ENCODE results near the gene BBS9. TPM values are rescaled to one million over a fixed set of nuclear protein-coding genes. Genes with fewer than 3 reads are reported as not detected.

BBS9 gene
- total and polyA plus RNA-seq, 2 of the 4 experiments (the other 2 are of a cell fraction) = 7.9 to 9.5 TPM

GRCh38 chr7:33624215-33624614 is 494.9 kb downstream of the BBS9 start:
- intact Hi-C loops (cut with micrococcal nuclease) = no loop called here
- DNase-seq = no peak
- no TSS peak for BruUV-seq (replicated peaks)

More at GRCh38 chr7:33624215-33624614, 494.9 kb downstream of the BBS9 start:
- H3K4ac ChIP-seq (ENCODE audit: low read depth, low read length) = no peak overlapping the region
- in situ Hi-C loops (cut with MboI; ENCODE audit: low sequenced_read_pairs) (no loop called here), dilution Hi-C loops (cut with HindIII; ENCODE audit: low sequenced_read_pairs, unreplicated experiment) (no loop called here)
- no peak overlapping the region for H3K4me3 ChIP-seq (ENCODE audit: insufficient read depth, low read depth, low read length)
- H3K36me3 ChIP-seq (ENCODE audit: control insufficient read depth, insufficient read depth, low read length) = no peaks in the 10 kb centered on the region
- POLR2A ChIA-PET (ENCODE audit: unreplicated experiment) = no interaction called here
- H3K4me2 ChIP-seq (ENCODE audit: low read depth, low read length) = no peak overlapping the region
- no peak overlapping the region for H2AFZ ChIP-seq (replicated peaks; ENCODE audit: low read length, poor library complexity)
- CTCF ChIA-PET = interaction anchor here (0.6 kb wide), 1 partner anchor 42 kb away, joined by 3 read pairs; no protein-coding TSS in a partner anchor
- ATAC-seq (ENCODE audit: low read depth) = peak; percentile 40; the same call in 1 of the 2 replicates
- TF ChIP-seq RCOR1 (IDR thresholded peaks at IDR 0.05; ENCODE audit: insufficient replicate concordance, low read length) = no peak
- no peak for TF ChIP-seq CTCF (conservative IDR thresholded peaks at IDR 0.05; ENCODE audit: low read depth, low read length)
- no peak for TF ChIP-seq MXI1 (IDR thresholded peaks at IDR 0.05; ENCODE audit: borderline replicate concordance, low read depth, low read length)
- no peak for TF ChIP-seq RAD21 (IDR thresholded peaks at IDR 0.05; ENCODE audit: low read length)
- TF ChIP-seq SMC3 (IDR thresholded peaks at IDR 0.05; ENCODE audit: low read depth, low read length) = no peak
- TF ChIP-seq BHLHE40 (IDR thresholded peaks at IDR 0.05; ENCODE audit: low read depth, low read length) = no peak
- no peak for TF ChIP-seq MAZ (IDR thresholded peaks at IDR 0.05; ENCODE audit: borderline replicate concordance, low read depth, low read length)
- TF ChIP-seq CEBPB (IDR thresholded peaks at IDR 0.05; ENCODE audit: low read depth, low read length) = no peak
- TF ChIP-seq RFX5 (IDR thresholded peaks at IDR 0.05; ENCODE audit: low read depth, low read length) = no peak
- TF ChIP-seq POLR2A (IDR thresholded peaks at IDR 0.05; ENCODE audit: low read depth, low read length) = no peak
- no peak for TF ChIP-seq USF2 (IDR thresholded peaks at IDR 0.05; ENCODE audit: low read depth, low read length)
- no peak for TF ChIP-seq CHD1 (IDR thresholded peaks at IDR 0.05; ENCODE audit: low read depth, low read length)
- TF ChIP-seq MAFK (IDR thresholded peaks at IDR 0.05; ENCODE audit: low read depth, low read length) = no peak
- TF ChIP-seq FOS (IDR thresholded peaks at IDR 0.05; ENCODE audit: low read depth, low read length) = no peak
- H3K79me1 ChIP-seq (ENCODE audit: low read depth in 1 of 2, low read length in 2 of 2) = no peaks in the 10 kb centered on the region
- no peak overlapping the region for H2BK5ac ChIP-seq (ENCODE audit: low read depth, low read length, poor library complexity, severe bottlenecking)
- no peak overlapping the region for H2BK15ac ChIP-seq (ENCODE audit: low read depth, low read length)
- no peak overlapping the region for H2AK5ac ChIP-seq (ENCODE audit: low read depth, low read length)
- no peaks in the 10 kb centered on the region for H3K9me1 ChIP-seq (ENCODE audit: insufficient read depth, low read length)
- no peak overlapping the region for H3K27ac ChIP-seq (ENCODE audit: insufficient read depth, low read length)
- no peaks in the 10 kb centered on the region for H4K20me1 ChIP-seq (ENCODE audit: insufficient read depth, low read length)
- H3K18ac ChIP-seq (ENCODE audit: low read depth, low read length) = no peak overlapping the region
- H3K56ac ChIP-seq (ENCODE audit: extremely low read depth, insufficient read depth, low read length) = no peak overlapping the region
- H2AK9ac ChIP-seq (replicated peaks; ENCODE audit: low read depth, low read length, poor library complexity) = no peak overlapping the region
- H3K4me1 ChIP-seq (ENCODE audit: control insufficient read depth, insufficient read depth, low read length) = no peaks in the 10 kb centered on the region
- no peak overlapping the region for H3K23ac ChIP-seq (ENCODE audit: low read depth, low read length)
- peaks cover 2% of the 10 kb centered on the region; the same call in 1 of the 2 replicates for H3K9me3 ChIP-seq (ENCODE audit: control insufficient read depth, insufficient read depth, low read length)
- no peak overlapping the region for H4K5ac ChIP-seq (ENCODE audit: low read depth, low read length)
- no peak overlapping the region for H3K9ac ChIP-seq (ENCODE audit: low read depth, low read length)
- H3K27me3 ChIP-seq (ENCODE audit: control insufficient read depth, insufficient read depth, low read length) = no peaks in the 10 kb centered on the region
- no peak overlapping the region for H4K8ac ChIP-seq (ENCODE audit: low read depth in 2 of 2, low read length in 2 of 2)
- H2BK20ac ChIP-seq (ENCODE audit: low read depth, low read length) = no peak overlapping the region
- no peak overlapping the region for H2BK120ac ChIP-seq (ENCODE audit: low read depth, low read length)
- no peak overlapping the region for H3K14ac ChIP-seq (replicated peaks; ENCODE audit: low read depth, low read length)
- no peak overlapping the region for H4K91ac ChIP-seq (ENCODE audit: insufficient read depth, low read depth, low read length)
